Nephron (organoid): ENCODE results near the gene FAHD1.

ENCODE experiments used
- H3K27ac Mint-ChIP-seq, 3 experiments: 2 replicates each; pipeline ENCODE4 v1.8.0; 2020; ENCODE audit warnings: mixed read lengths in 3 of 3, mild to moderate bottlenecking in 2 of 3, moderate library complexity in 1 of 3
- H3K27me3 Mint-ChIP-seq: 2 replicates; pipeline ENCODE4 v1.8.0; 2021; ENCODE audit warnings: low read depth, mild to moderate bottlenecking, moderate library complexity, mixed read lengths
- H3K36me3 Mint-ChIP-seq: 2 replicates; pipeline ENCODE4 v1.8.0; 2020; ENCODE audit warnings: low read depth, mixed read lengths
- H3K4me1 Mint-ChIP-seq: 2 replicates; pipeline ENCODE4 v1.8.0; 2020; ENCODE audit warnings: mixed read lengths
- H3K4me3 Mint-ChIP-seq, 3 experiments: 2 replicates each; pipeline ENCODE4 v1.8.0; 2020; ENCODE audit warnings: mild to moderate bottlenecking in 3 of 3, mixed read lengths in 3 of 3, moderate library complexity in 2 of 3
- H3K9me3 Mint-ChIP-seq: 2 replicates; pipeline ENCODE4 v1.8.0; 2020; ENCODE audit warnings: mixed read lengths
- CTCF ChIP-seq, 3 experiments: fragments of 200-600 bp; sonication (generic); IDR thresholded peaks; one replicate each; pipeline ENCODE4 v1.5.0; 2021; ENCODE audit warnings: antibody characterized with exemption in 3 of 3; ENCODE audit not compliant: unreplicated experiment in 3 of 3

Gene FAHD1

GRCh38 chr16:1820946-1821290 is 6.1 kb upstream of the FAHD1 start:
- Mint-ChIP-seq H3K36me3 (no peaks in the 10 kb centered on the region), H3K9me3 (no peaks in the 10 kb centered on the region), H3K27ac (no peak overlapping the region), H3K4me3 (no peak overlapping the region), H3K4me1 (peaks cover 5% of the 10 kb centered on the region), H3K27me3 (no peaks in the 10 kb centered on the region)
- TF ChIP-seq CTCF (IDR thresholded peaks at IDR 0.05; ENCODE audit: unreplicated experiment in 3 of 3): no peak

- H3K27me3 Mint-ChIP-seq: no peaks in the 10 kb centered on the region
- no peak overlapping the region for H3K4me3 Mint-ChIP-seq
- peaks cover 6% of the 10 kb centered on the region for H3K4me1 Mint-ChIP-seq
Observed at GRCh38 chr16:1821861-1822611, 5.0 kb upstream of the FAHD1 start.

GRCh38 chr16:1822801-1823200 is 4.2 kb upstream of the FAHD1 start:
- Mint-ChIP-seq H3K27me3 (peaks cover 3% of the 10 kb centered on the region), H3K9me3 (no peaks in the 10 kb centered on the region)

More at GRCh38 chr16:1821861-1822611, 5.0 kb upstream of the FAHD1 start:
- Mint-ChIP-seq H3K27ac (no peak overlapping the region), H3K36me3 (no peaks in the 10 kb centered on the region), H3K9me3 (no peaks in the 10 kb centered on the region)
- TF ChIP-seq CTCF (IDR thresholded peaks at IDR 0.05; ENCODE audit: unreplicated experiment in 3 of 3): no peak

GRCh38 chr16:1823821-1824220 is 3.2 kb upstream of the FAHD1 start:
- Mint-ChIP-seq H3K9me3 (no peaks in the 10 kb centered on the region), H3K4me1 (peaks cover 17% of the 10 kb centered on the region), H3K36me3 (no peaks in the 10 kb centered on the region), H3K27me3 (peaks cover 3% of the 10 kb centered on the region), H3K27ac (peak overlapping the region in 2 of 3 experiments; percentile 63 to 66), H3K4me3 (peak overlapping the region; percentile 73 to 84 (median 82))
- TF ChIP-seq CTCF (IDR thresholded peaks at IDR 0.05; ENCODE audit: unreplicated experiment in 3 of 3): peak in 1 of 3 experiments; percentile 31

More at GRCh38 chr16:1822801-1823200, 4.2 kb upstream of the FAHD1 start:
- Mint-ChIP-seq H3K27ac (no peak overlapping the region), H3K4me3 (no peak overlapping the region), H3K36me3 (no peaks in the 10 kb centered on the region), H3K4me1 (peaks cover 14% of the 10 kb centered on the region)
- TF ChIP-seq CTCF (IDR thresholded peaks at IDR 0.05; ENCODE audit: unreplicated experiment in 3 of 3): no peak

- peaks cover 24% of the 10 kb centered on the region for H3K4me1 Mint-ChIP-seq
- peaks cover 5% of the 10 kb centered on the region for H3K36me3 Mint-ChIP-seq
- no peak for TF ChIP-seq CTCF (IDR thresholded peaks at IDR 0.05; ENCODE audit: unreplicated experiment in 3 of 3)
- no peaks in the 10 kb centered on the region for H3K9me3 Mint-ChIP-seq
- peak overlapping the region; percentile 72 to 84 (median 82) for H3K4me3 Mint-ChIP-seq
- H3K27me3 Mint-ChIP-seq: peaks cover 3% of the 10 kb centered on the region
- no peak overlapping the region for H3K27ac Mint-ChIP-seq
Observed at GRCh38 chr16:1825381-1825863, 1.6 kb upstream of the FAHD1 start.
